Psoas muscle (tissue), 8 donors: ENCODE data around the gene CYP2W1. TPM values are rescaled to one million over a fixed set of nuclear protein-coding genes. Genes with fewer than 3 reads are reported as not detected.

ENCODE experiments used
- ATAC-seq, 4 donors: fragments of 200-7000 bp; cut with Tn5 transposase; one replicate each; pipeline ENCODE4 v1.9.1; 2020; ENCODE audit warnings: moderate library complexity in 3 of 4, mild to moderate bottlenecking in 2 of 4
- DNase-seq, 2 donors: peaks; one replicate each; pipeline ENCODE4 v3.0.0-alpha.2; 2020
- H3K27ac ChIP-seq: fragments of 200-600 bp; one replicate; pipeline ENCODE4 v1.8.0; 2022
- H3K27me3 ChIP-seq, 3 donors: fragments of 200-600 bp in 1 of 3; one replicate each; pipeline versions ENCODE4 v1.6.1 to v1.8.0; 2013 to 2022; ENCODE audit warnings: low read length in 2 of 3, mild to moderate bottlenecking in 2 of 3, moderate library complexity in 1 of 3; ENCODE audit not compliant: insufficient read depth in 3 of 3
- H3K36me3 ChIP-seq, 2 donors: fragments of 200-600 bp in 1 of 2; one replicate each; pipeline versions ENCODE4 v1.6.1 to v1.8.0; 2013 to 2022; ENCODE audit warnings: low read depth in 1 of 2, mild to moderate bottlenecking in 1 of 2, moderate library complexity in 1 of 2; ENCODE audit not compliant: insufficient read depth in 1 of 2
- H3K4me1 ChIP-seq: fragments of 200-600 bp; one replicate; pipeline ENCODE4 v1.8.0; 2022
- H3K4me3 ChIP-seq: fragments of 200-600 bp; one replicate; pipeline ENCODE4 v1.8.0; 2022; ENCODE audit warnings: mild to moderate bottlenecking
- H3K9me3 ChIP-seq: fragments of 200-600 bp; one replicate; pipeline ENCODE4 v1.8.0; 2022
- WGBS, 3 donors: extraction: QIAGEN DNeasy Blood & Tissue Kit; methylation state at CpG; one replicate each; pipeline versions ENCODE4 v1.1.6 to v1.1.7; 2013; 5-methylcytosine and 5-hydroxymethylcytosine counted together
- intact Hi-C, 2 donors: fragments of 100-400 bp; cut with DNase I; formaldehyde crosslinking; loops; one replicate each; pipeline versions ENCODE4 v1.11.0 to v1.14.2; 2022
- polyA plus RNA-seq, 3 donors: library from polyadenylated mRNA; stranded (reverse); fragments of 200-250 nt; gene quantifications; one replicate each; pipeline ENCODE4 v1.2.3, GENCODE V29; 2013
- total RNA-seq, 4 donors: library from RNA; stranded (reverse); fragmentation: NEBNext Ultra II Directional in 2 of 4; extraction: Animal tissue kit (Norgen Biotek cat#: 25700) in 2 of 4; gene quantifications; one replicate each; pipeline versions ENCODE4 v1.2.1 to v1.2.4, GENCODE V29; 2021 to 2023
- TF ChIP-seq, protein P1 (sequence below): fragments of 200-600 bp; IDR thresholded peaks from one replicate; pipeline ENCODE4 v1.8.0; 2022; ENCODE audit warnings: antibody characterized with exemption
- donor health status: healthy with polysubstance abuse.
- donor health status: DM: no; HTN: no; CAD: no; lungs with moderate emphysema.
- donor health status: Bipolar disorder and iron deficiency.
- donor health status: healthy.
- donor health status: DM: yes; HTN: yes; CAD: no.
- donor health status: DM: no; HTN: no; CAD: no.
- donor health status: DM: no; HTN: no; CAD: no.
- donor health status: DM: yes; HTN: yes; CAD: no.

The CYP2W1 gene
- total and polyA plus RNA-seq, 7 donors = not detected

DNA sequence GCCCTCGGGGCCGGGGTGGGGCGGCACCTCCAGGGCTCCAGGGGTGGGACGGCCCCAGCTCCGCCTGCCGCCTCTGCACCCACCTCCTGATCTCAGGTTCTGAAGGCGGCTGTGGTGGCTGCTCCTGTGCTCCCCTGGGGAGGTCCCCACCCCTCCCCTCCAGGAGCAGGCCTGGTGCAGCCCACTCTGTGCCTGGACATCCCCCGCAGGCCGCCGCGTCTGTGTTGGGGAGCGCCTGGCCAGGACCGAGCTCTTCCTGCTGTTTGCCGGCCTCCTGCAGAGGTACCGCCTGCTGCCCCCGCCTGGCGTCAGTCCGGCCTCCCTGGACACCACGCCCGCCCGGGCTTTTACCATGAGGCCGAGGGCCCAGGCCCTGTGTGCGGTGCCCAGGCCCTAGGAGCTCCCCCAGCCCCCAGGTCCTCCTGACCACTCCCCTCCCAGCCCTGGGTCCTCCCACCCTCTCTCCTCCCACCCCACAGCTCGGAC lies 5.5 kb downstream of the CYP2W1 start:
- intact Hi-C loops = no loop called here
- Histone ChIP-seq H3K9me3 (no peaks in the 10 kb centered on the region), H3K4me3 (no peak overlapping the region), H3K4me1 (peaks cover 7% of the 10 kb centered on the region), H3K27ac (no peak overlapping the region), H3K27me3 (peaks cover 0 to 87% (median 25%) of the 10 kb centered on the region in 3 donors), H3K36me3 (no peaks in the 10 kb centered on the region)
- TF ChIP-seq, protein P1, sequence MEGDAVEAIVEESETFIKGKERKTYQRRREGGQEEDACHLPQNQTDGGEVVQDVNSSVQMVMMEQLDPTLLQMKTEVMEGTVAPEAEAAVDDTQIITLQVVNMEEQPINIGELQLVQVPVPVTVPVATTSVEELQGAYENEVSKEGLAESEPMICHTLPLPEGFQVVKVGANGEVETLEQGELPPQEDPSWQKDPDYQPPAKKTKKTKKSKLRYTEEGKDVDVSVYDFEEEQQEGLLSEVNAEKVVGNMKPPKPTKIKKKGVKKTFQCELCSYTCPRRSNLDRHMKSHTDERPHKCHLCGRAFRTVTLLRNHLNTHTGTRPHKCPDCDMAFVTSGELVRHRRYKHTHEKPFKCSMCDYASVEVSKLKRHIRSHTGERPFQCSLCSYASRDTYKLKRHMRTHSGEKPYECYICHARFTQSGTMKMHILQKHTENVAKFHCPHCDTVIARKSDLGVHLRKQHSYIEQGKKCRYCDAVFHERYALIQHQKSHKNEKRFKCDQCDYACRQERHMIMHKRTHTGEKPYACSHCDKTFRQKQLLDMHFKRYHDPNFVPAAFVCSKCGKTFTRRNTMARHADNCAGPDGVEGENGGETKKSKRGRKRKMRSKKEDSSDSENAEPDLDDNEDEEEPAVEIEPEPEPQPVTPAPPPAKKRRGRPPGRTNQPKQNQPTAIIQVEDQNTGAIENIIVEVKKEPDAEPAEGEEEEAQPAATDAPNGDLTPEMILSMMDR = no peak
- ATAC-seq (no peak), DNase-seq (no peak)
- WGBS, 3 donors = 19 to 32% (median 22%) methylated on average over 18 to 24 of the region's 24 CpGs

DNA sequence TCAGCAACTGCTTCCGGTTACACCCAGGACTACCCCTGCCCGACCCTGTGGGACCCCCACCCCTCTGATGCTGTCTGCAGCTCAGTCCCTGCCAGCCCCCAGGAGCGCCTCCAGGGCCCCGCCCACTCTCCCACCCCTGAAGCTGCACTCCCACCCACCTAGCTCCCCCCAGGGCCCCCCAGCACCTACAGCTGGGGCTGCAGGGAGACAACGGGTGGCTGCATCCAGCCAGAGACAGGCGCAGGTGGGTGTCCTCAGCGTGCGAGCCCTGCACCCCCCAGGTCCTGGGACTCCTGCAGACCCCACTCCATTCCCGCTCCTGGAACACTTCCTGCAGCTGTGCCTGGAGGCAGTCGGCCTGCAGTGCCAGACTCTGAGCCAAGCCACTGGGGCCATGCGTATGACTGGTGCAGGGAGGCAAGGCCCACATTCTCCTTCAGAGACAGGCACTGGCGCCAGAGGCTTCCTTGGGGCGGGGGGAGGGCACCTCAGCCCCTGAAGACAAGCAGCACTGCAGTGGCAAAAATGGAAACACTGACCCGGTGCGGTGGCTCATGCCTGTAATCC lies 6.1 kb downstream of the CYP2W1 start:
- no peak overlapping the region for H3K4me3 ChIP-seq
- peaks cover 0 to 81% (median 23%) of the 10 kb centered on the region in 3 donors for H3K27me3 ChIP-seq
- no peaks in the 10 kb centered on the region for H3K9me3 ChIP-seq
- WGBS, 3 donors = 36 to 39% (median 37%) methylated on average over 12 to 15 of the region's 15 CpGs
- intact Hi-C loops = no loop called here
- TF ChIP-seq, protein P1 = no peak
- ATAC-seq = no peak
- peaks cover 9% of the 10 kb centered on the region for H3K4me1 ChIP-seq
- no peak overlapping the region for H3K27ac ChIP-seq
- H3K36me3 ChIP-seq = no peaks in the 10 kb centered on the region
- DNase-seq = no peak

DNA sequence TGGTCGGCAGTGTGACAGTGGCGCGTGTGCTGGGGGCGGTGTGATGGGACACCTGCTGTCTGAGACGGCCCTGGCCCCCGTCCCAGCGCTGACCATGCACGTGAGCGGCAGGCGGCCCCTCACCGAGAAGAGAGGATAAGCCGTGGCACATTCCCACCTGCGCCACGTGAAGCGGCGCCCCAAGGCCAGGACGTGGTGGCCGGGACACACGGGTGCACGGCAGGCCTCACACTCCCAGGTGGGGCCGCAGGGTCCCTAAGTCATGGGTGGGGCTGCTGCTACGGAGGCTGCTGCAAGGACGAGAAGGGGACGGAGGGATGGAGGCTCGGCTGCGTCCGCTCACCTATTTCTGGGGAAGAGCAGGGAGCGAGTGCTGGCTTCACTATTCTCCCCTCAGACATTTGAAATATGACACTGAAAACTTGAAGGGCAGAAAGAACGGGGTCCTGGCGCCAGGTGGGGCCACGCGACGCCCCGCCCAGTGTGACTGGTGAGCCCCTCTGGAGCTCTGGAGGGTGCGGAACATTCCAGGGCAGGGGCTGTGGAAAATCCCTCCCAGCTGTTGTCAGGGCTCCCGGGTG lies 7.5 kb downstream of the CYP2W1 start:
- H3K4me3 ChIP-seq = no peak overlapping the region
- H3K27ac ChIP-seq = no peak overlapping the region
- H3K4me1 ChIP-seq = peaks cover 9% of the 10 kb centered on the region
- TF ChIP-seq, protein P1 = no peak
- intact Hi-C loops = loop anchor here (1.0 to 10.0 kb wide), 2 partner anchors 35 to 184 kb away; no protein-coding TSS in a partner anchor
- H3K27me3 ChIP-seq = peaks cover 0 to 67% (median 23%) of the 10 kb centered on the region in 3 donors
- DNase-seq (no peak), ATAC-seq (no peak)
- H3K36me3 ChIP-seq = no peaks in the 10 kb centered on the region
- WGBS, 3 donors = 29 to 45% (median 37%) methylated on average over 33 to 36 of the region's 36 CpGs
- no peaks in the 10 kb centered on the region for H3K9me3 ChIP-seq

DNA sequence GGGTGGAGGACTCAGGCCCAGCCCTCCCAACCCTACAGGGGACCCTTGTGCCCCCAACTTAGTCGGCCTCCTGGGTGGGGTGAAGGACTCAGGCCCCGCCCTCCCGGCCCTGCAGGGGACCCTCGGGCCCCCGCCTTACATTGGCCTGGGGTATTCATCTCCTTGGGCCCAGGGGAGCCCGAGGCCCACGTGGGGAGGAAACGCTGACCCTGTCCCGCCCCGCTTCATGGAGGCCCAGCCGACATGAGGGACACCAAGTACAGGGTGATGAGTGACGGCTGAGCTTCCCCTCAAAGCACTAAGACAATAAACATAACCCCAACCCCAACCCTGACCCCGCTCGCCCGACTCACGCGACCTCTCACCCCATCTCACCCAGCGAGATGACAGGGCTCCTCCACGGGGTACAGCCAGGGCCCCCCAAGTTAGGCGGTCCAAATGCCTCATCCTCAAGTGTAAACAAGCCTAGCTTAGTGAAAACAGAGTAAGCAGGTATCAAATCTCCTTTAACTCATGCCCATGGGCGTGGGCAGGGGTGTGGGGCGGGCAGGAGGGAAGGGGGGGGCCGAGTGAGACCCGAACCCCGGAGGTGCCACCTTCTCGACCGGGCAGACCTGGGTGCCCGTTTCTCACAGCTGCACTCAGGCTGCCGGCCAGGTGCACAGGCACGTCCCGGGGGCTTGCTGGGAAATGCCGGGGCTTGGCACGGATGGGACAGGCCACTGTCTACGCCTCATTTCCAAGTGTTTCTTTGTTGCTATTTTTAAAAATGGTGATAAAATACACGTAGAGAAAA lies 8.2 kb downstream of the CYP2W1 start:
- Histone ChIP-seq H3K27ac (no peak overlapping the region), H3K4me3 (no peak overlapping the region), H3K9me3 (no peaks in the 10 kb centered on the region), H3K36me3 (no peaks in the 10 kb centered on the region), H3K27me3 (peaks cover 0 to 60% (median 23%) of the 10 kb centered on the region in 3 donors), H3K4me1 (peaks cover 9% of the 10 kb centered on the region)
- TF ChIP-seq, protein P1 = no peak
- 34 to 41% (median 40%) methylated on average over 35 of the region's 35 CpGs for WGBS, 3 donors
- DNase-seq (no peak), ATAC-seq (no peak)
- intact Hi-C loops = loop anchor here (1.0 to 10.0 kb wide), 2 partner anchors 34 to 184 kb away; no protein-coding TSS in a partner anchor
